CD4-positive, alpha-beta T cell treated with Interleukin-15 for 1 hour (primary cell): Measurements from ENCODE around the gene HECTD4.
"Not testable (repeated sequence)": the region's sequence is repeated elsewhere in the genome, so short reads cannot be mapped to it uniquely, and the experiment has no call there.

Source experiments
- DNase-seq: peaks from one replicate; pipeline ENCODE4 v3.0.0-alpha.2; 2020

Gene HECTD4

DNA sequence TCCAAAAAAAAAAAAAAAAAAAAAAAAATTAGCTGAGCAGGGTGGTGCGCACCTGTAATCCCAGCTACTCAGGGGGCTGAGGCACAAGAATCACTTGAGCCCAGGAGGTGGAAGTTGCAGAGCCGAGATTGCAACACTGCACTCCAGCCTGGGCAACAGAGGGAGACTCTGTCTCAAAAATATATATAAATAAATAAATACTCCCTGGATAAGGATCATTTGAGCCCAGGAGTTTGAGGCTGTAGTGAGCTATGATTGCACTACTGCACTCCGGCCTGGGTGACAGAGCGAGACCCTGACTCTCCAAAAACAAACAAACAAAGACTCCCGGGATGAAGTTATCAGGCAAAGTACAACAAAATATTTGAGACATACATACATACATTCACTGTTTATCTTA, 270.3 kb downstream of the HECTD4 start:
- no peak for DNase-seq

DNA sequence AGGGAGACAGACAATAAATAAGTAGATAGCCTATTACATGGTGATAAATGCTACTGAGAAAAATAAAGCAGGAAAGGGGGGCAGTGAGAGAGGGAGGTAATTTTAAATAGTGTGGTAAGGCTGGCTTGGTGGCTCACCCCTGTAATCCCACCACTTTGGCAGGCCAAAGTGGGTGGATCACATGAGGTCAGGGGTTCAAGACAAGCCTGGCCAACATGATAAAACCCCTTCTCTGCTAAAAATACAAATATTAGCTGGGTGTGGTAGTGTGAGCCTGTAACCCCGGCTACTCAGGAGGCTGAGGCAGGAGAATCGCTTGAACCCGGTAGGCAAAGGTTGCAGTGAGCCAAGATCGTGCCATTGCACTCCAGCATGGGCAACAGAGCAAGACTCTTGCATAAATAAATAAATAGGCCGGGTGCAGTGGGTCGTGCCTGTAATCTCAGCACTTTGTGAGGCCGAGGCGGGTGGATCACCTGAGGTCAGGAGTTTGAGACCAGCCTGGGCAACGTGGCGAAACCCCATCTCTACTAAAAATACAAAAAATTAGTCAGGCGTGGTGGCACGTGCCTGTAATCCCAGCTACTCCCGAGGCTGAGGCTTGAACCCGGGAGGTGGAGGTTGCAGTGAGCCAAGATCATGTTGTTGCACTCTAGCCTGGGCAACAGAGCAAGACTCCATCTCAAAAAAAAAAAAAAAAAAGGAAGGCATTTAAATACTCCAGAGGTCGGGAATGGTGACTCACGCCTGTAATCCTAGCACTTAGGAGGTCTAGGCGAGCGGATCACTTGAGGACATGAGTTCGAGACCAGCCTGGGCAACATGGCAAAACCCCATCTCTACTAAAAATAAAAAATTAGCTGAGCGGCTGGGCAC, 271.2 kb downstream of the HECTD4 start:
- DNase-seq: not testable (repeated sequence)
